GM19468 (cell line): ENCODE data around the gene CRACDL.

ENCODE experiments used
- ATAC-seq: cut with Tn5 transposase; IDR thresholded peaks from one replicate; pipeline ENCODE4 v1.9.1; 2021; ENCODE audit warnings: mild to moderate bottlenecking, moderate library complexity, moderate number of reproducible peaks; ENCODE audit not compliant: unreplicated experiment; ENCODE audit errors: extremely low read depth

The CRACDL gene

DNA sequence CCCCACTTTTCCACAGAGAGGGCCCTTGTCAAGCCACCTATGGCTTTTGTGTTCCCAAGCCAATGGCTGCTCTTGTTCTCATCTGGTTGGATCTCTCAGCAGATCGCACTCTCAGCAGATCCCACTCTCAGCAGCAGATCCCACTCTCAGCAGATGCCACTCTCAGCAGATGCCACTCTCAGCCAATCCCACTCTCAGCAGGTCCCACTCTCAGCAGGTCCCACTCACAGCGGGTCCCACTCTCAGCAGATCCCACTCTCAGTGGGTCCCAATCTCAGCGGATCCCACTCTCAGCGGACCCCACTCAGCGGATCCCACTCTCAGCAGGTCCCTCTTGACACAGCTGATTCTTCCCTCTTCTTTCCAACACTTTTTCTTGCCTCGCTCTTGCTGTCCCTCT, 145.8 kb downstream of the CRACDL start:
- no peak for ATAC-seq

DNA sequence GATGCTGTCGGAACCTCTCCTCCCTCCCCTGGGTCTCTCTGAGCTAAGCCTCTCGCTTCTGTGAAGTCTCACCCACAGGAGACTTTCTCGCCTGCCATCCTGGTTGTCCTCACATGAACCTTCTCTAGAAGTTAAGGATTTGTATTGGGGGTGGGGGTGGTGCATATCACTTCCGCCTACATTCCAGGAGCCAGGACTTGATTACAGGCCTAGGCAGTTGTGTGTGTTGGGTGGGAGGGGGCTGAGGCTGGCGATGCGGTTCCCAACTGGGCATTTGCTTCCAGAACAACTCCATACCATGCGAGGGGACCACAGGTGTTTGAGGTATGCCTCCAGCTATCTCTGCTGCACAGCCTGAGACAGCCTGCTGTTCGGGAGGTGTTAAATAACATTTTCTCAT, 148.3 kb downstream of the CRACDL start:
- no peak for ATAC-seq

DNA sequence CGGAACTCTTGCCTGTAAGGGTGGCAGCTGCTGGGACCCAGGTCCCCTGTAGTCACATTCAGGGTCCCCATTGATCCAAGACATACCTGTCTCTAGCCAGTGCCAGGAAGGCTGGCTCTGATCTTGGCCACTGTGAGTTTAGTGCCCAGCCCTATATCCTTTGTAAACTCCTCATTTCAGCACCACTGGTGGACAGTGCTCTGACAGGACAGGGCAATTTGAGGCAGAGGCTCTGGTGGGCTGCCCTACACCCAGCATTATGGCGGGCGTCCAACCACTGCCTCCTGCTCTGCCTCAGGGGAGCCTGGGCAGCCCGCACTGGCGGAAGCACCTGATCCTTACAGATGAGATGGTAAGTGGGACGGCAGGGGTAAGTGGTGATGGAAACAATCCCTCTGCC, 149.8 kb downstream of the CRACDL start:
- no peak for ATAC-seq

DNA sequence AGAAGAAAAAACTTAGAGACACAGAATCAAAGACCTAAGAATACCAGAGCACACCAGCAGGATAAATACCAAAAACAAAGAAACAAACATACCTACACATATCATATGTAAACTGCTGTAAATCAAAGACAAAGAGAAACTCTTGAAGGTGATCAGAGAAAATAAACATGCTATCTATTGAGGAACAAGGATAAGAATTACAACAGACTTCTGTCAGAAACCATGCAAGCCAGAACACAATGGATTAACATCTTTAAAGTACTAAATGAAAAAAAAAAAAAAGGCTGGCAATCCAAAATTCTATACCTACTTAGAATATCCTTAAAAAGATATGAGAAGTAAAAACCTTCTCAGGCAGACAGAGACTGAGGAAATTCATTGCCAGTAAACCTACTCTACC, 153.5 kb downstream of the CRACDL start:
- ATAC-seq = no peak

- no peak for ATAC-seq
Observed at GRCh38 chr2:98781822-98782221, 154.2 kb downstream of the CRACDL start.

DNA sequence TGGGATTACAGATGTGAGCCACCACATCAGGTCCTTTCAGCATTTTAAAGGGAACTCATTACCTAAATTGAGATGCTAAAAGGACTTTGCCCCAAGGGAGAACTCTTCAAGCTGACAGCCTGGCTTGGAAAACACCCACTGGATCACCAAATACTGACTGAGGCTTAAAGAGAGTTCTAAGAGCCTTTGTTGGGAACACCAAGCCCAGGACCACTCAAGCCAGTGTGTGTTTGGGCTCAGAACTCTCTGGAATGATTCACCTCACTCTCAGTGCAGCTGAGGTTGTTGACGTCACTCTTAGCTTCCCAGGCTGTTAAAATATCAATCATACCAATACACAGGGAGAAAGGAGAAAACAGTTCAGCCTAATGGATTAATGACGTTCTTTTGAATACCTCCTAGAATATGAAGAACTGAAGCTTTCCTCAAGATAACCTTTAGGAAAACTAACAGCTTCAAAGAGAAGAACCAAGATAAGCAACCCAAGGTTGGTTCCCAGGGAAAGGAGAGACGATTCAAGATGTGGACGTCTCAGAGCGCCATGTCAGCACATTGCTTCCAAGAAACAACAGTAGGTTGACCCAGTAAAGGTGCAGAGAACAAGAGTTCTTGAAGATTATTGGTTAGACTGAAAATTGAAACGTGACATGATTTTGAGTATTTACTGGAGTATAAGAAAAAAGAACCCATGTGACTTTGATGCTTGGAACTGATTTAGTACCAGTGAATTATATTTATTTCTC, 157.1 kb downstream of the CRACDL start:
- no peak for ATAC-seq

DNA sequence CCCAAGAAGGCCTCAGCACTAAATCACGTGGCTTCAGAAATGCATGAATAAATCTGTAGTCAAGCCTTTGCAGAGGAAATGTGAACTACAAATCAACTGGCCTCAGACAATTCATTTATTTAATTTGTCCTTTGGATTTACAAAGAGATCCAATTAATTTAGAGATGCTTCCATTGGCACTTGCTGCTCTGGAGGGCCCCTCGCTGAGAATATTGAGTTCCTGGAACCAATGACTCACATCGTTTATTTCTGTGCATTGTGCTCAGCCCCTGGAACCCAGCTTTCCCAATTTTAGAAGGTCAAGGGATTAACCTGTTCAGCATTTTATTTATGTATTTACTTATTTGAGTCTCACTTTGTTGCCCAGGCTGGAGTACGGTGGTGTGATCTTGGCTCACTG, 157.9 kb downstream of the CRACDL start:
- ATAC-seq = no peak

GRCh38 chr2:98777710-98778109, 158.3 kb downstream of the CRACDL start:
- no peak for ATAC-seq

- ATAC-seq = no peak
Observed at GRCh38 chr2:98777076-98777475, 158.9 kb downstream of the CRACDL start.

GRCh38 chr2:98776136-98776535, 159.9 kb downstream of the CRACDL start:
- no peak for ATAC-seq

DNA sequence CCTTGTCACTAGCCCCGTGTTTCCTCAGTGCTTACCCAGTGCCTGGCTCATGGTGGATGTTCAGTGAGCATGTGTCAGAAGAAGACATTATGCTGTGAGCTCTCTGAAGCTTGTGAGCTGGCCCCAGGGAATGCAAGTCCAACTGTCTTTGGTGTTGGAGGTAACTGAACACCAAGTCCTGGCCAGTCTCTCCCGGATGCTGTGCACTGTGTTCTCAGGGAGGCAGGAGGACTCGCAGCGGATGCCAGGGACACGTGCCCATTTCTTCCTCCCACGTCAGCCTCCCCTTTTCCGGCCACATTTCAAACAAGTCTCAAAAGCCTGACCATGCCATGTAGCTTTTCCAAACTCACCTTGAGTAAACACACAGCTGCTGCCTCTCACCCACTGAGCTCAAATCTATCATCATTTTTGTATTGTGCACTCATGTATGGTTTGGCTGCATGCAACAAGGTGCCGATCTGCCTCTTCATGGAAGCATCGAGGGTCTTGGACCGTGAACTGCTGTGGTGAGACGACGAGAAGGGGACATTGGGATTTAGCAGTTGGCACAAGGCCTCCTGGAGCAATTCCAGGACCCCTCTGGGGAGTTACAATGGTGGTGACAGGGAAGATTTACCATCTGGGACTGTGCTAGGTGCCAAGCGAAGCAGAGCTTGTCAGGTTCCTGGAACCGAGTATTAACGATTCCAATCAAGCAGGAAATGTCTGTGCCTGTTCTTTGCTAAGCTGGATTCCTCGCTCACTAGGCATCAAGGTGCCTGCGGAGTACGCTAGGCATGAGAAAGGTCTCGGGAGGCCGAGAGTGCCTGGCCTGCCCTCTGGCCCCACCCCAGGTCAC, 160.7 kb downstream of the CRACDL start:
- ATAC-seq = no peak

DNA sequence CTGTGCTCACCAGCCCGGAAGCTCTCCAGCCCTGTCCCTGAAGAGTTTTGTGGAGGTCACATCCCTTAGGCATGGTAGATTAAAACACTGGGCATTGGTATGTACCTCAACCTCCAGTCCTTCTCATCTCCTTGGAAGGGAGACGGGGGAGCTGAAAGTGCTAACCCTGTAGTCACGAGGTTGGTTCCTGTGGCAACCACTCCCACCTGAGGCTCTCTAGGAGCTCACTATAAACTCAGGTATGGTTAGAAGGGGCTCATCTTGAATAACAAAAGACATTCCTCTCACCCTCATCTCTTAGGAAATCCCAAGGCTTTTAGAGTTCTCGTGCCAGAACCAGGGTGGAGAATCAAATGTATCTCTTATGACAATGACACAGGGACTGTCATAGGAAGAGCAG, 162.1 kb downstream of the CRACDL start:
- ATAC-seq = no peak

DNA sequence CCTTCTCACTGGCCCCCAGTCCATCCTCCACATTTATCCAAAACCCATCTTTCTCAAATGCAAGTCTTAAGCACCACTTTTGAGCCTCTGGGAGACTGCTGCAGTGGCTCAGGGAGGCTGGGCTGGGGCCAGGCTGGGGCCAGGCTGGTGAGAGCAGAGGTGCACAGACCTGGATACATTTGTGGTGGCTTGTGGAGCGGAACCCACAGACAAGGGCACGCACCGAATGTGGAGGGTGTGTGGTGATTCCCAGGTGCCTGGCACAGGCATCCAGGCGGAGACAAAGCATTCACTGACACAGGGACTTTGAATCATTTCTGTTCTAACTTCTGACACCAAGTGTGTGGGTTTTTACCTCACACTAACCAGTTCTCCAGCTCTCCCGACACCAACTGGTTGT, 162.9 kb downstream of the CRACDL start:
- no peak for ATAC-seq

DNA sequence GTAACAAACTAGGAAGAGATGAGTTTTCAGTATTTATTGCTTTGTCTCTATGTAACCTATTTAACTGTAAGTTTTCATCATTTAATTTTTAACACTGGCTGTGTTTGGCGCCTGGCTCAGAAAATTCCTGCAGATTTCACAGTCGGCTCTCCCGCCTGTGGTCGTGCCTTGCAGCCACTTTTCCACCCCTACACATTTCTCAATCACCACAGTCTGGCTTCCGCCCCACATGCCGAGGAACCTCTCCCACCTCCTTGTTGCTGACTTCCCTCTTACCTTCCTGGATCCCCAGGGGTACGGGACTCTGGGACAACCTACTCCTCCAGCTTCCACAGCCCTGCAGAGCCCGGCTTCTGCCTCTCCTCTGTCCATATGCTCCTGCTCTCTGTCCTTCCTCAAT, 163.5 kb downstream of the CRACDL start:
- no peak for ATAC-seq

DNA sequence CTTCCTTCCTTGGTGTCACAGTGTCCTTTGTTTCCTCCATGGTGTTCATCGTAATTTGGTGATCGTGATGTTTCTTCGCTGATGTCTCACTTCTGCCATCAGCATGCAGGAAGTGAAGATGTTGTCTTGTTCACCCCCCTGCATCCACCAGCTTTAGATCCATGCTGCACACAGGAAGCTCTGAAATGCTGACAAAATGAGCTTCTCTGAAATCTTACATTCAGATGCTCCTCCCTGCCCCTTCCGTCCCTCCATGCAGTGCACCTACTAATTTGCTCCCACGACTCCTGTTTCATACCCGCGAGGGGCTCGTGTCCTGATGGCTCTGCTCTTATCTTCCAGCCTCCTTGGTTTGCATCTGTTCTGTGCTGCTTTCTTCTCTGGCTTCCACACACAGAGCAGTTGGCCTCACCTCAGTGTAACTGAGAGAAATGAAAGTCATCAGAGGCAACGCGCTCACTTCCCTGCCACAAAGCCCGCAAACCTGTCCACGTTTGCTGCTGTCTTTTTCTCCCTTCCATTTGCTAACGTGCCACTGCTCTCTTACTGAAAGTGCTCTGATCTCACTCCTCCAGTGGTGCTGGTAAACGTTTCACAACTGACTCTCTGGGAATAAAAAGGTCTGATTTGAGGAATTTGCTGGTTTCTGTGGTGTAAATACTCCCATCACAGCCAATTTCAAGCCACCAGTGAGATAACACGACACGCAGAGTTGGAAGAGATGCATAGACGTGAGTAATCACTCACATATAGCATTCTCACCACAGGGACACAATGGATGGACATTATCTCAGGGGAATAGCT, 164.1 kb downstream of the CRACDL start:
- ATAC-seq = no peak

- ATAC-seq = no peak
Observed at GRCh38 chr2:98771264-98771663, 164.8 kb downstream of the CRACDL start.

DNA sequence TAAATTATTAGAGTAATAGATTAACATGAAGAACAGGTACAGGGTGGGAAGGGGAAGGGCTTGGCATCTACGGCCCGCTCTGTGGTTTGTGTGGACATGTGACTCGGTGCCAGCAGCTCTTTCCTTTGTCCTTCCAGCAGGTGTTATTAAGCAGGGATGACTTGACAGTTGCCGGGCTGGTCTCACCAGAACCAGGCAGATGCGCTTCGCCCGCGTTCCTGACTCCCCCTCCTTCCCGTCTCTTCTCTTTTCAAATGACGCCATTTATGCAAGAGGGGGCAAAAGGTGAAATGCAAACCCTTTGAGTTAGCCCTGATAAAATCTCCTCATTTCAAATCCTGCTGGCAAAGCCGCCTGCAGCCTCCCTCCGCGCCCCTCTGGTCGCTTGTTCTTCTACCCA, 166.2 kb downstream of the CRACDL start:
- no peak for ATAC-seq

DNA sequence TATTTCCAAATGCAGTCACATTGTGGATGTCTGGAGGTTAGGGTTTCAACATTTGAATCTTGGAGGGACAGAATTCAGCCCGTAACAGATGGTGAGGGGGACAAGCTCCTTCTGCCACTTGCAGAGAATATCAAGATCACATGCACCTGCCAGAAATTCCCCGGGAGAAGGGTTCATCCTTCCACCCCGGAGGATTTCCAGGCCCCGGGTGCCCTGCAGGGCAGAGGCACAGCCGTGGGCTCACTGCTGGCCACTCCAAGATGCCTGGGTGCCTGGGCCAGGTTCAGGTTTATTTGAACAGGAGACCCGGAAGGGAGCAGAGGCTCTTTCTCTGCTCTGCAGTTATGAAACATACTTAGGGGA, 166.9 kb downstream of the CRACDL start:
- ATAC-seq = no peak

GRCh38 chr2:98768384-98769113, 167.5 kb downstream of the CRACDL start:
- ATAC-seq = no peak

DNA sequence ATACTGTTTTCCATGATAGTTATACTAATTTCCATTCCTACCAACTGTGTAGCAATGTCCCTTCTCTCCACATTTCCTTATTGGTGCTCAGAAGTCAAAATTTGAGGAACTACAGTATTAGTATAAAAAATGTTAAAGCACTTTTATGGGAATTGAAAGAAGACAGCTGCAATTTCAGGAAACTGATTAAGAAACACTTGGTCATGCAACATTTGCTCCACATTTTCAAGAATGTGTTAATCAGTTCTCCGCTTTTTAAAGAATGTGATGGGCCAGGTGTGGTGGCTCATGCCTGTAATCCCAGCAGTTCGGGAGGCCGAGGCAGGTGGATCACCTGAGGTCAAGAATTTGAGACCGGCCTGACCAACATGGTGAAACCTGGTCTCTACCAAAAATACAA, 171.5 kb downstream of the CRACDL start:
- ATAC-seq = no peak
